Measurements from ENCODE around the gene XXYLT1.

GRCh38 chr3:195056506-195056905, 214.5 kb downstream of the XXYLT1 start:
- TF ChIP-seq CTCF (conservative IDR thresholded peaks at IDR 0.05; ENCODE audit: low read depth, low read length): no peak
- TF ChIP-seq SMC3 (IDR thresholded peaks at IDR 0.05; ENCODE audit: low read depth, low read length): no peak
- TF ChIP-seq ELK1 (IDR thresholded peaks at IDR 0.05; ENCODE audit: borderline replicate concordance, low read depth, low read length): no peak
- TF ChIP-seq CEBPB (IDR thresholded peaks at IDR 0.05; ENCODE audit: low read depth, low read length): no peak
- no peak for TF ChIP-seq FOS (IDR thresholded peaks at IDR 0.05; ENCODE audit: low read depth, low read length)
- no peak for TF ChIP-seq POLR2A (IDR thresholded peaks at IDR 0.05; ENCODE audit: low read depth, low read length)
- no peak for TF ChIP-seq RFX5 (IDR thresholded peaks at IDR 0.05; ENCODE audit: low read depth, low read length)

All from IMR-90 (cell line).